Stimulated activated CD8-positive, alpha-beta memory T cell treated with anti-CD3 and anti-CD28 coated beads, Interleukin-15, amount 100 ng/mL, for 4 hours (primary cell): ENCODE measurements around the gene HOMER1.

Source experiments
- DNase-seq, 2 donors: peaks; one replicate each; pipeline ENCODE4 v3.0.0-alpha.2; 2020; ENCODE audit warnings: low read depth in 2 of 2

HOMER1 gene

GRCh38 chr5:79513704-79514390, at the start of gene HOMER1:
Gene HOMER1 (minus strand): TSS chr5:79514134. CDS start chr5:79512774, 1,360 bp downstream.
- DNase-seq: peak; percentile 51 to 74

DNA sequence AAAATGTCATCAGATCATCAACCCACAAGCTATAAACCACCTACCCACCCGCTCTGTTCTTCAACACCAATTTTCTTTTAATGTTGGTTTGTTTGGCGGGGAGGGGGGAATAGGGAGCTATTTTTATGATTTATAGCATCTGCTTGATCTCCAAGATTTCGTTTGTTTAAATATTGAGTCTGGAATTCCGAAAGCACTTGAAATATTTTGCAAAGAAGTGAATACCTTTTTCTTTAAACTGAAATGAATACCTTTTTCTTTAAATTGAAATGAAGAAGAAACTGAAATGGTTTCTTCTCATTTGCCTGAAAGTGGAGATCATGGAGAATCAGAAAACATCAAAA, 49.3 kb upstream of the HOMER1 start:
- DNase-seq: no peak

DNA sequence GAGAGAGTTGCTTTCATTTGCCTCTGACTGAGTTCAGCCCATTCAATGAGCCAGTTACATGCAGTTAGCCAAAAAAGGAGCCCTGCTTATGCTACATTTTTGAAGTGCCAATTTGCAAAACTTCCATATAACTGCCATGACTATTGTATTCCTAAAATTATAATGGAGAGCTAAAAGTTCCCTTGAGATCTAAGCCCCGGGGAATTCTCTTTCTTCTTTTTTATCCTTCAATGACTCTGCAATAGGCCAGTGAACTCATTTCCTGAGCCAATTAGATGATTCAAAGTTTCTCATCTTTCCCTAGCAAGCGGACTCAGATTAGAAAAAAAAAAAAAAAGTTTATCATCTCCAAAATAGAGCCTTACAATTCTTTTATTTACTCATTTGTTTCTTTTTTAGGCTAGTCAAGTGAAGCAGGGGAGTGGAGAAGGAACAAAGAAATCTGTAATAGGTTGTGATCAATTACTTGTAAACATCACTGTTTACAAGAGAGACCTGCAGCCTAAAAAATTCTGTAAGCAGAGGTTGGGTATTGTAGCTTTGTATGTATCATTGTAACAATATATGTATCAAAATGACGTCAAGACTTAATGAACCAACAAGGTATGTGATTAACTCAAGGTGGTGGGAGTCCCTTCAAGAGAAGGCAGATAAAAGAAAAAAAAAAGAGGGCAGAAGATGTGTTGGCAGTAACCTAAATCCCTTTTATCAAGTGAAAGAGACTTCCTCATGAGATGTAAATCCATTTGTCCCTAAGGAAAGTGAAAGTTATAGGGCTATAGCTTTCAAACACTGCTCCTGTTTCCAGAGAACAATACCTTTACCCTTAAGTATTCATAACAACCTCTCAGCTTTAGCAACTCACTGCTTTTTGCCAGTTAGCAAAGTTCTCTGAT, 48.7 kb upstream of the HOMER1 start:
- DNase-seq: no peak

- DNase-seq: no peak
These were observed 47.6 kb upstream of the HOMER1 start for GRCh38 chr5:79561525-79561893.

DNA sequence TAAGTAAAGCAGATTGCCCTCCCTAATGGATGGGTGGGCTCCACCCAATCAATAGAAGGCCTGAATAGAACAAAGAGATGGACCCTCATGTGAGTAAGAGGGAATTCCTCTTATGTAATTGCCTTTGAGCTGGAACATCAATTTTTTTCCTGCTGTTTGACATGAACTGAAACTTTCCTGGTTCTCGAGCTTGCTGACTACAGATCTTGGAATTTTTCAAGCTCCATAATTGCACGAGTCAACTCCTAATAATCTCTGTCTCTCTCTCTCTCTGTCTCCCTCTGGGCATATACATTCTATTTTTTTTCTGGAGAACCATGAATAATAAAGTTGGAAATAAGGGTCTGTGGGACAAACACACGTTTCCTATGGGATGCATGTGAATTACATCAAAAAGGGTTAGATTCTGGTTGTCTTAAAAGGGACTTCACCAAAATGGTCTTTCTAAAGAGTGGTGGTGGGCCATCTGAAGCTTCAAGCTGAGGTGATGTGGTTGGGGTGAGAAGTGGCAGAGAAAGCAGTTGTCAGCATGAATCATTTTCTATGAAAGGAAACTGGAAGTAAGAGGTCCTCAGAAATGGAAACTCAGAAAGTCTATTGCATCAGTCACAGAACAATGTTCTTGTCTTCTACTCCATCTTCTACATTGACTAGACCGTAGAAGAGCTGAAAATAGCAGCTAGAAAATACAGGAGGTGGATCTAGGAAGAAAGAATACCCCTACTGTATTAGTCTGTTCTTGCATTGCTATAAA, 47.0 kb upstream of the HOMER1 start:
- no peak for DNase-seq

GRCh38 chr5:79555418-79555817, 41.5 kb upstream of the HOMER1 start:
- no peak for DNase-seq

- DNase-seq: no peak
These were observed 39.0 kb upstream of the HOMER1 start for GRCh38 chr5:79552984-79553383.

- DNase-seq: no peak
These were observed 34.0 kb upstream of the HOMER1 start for GRCh38 chr5:79547982-79548381.

- DNase-seq: no peak
These were observed 33.5 kb upstream of the HOMER1 start for GRCh38 chr5:79547429-79547822.

- DNase-seq: no peak
These were observed 33.0 kb upstream of the HOMER1 start for GRCh38 chr5:79546782-79547428.

- DNase-seq: no peak
These were observed 30.2 kb upstream of the HOMER1 start for GRCh38 chr5:79544131-79544530.

DNA sequence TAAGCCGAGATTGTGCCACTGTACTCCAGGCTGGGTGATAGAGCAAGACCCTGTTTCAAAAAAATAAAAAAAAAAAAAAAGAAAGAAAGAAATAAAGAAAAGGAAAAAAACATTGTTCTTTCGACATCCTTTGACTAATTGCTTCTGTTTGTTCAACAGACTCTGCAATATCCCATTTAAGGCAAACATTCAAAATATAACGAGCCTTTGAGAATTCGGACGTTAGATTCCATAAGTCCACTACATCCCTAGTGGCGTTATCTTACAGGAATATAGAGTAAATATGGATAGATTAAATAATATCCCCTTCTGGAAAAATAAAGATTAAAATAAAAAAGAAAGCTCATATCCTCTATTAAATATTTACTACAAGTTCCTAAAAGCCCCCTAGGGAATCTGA, 27.0 kb upstream of the HOMER1 start:
- no peak for DNase-seq

DNA sequence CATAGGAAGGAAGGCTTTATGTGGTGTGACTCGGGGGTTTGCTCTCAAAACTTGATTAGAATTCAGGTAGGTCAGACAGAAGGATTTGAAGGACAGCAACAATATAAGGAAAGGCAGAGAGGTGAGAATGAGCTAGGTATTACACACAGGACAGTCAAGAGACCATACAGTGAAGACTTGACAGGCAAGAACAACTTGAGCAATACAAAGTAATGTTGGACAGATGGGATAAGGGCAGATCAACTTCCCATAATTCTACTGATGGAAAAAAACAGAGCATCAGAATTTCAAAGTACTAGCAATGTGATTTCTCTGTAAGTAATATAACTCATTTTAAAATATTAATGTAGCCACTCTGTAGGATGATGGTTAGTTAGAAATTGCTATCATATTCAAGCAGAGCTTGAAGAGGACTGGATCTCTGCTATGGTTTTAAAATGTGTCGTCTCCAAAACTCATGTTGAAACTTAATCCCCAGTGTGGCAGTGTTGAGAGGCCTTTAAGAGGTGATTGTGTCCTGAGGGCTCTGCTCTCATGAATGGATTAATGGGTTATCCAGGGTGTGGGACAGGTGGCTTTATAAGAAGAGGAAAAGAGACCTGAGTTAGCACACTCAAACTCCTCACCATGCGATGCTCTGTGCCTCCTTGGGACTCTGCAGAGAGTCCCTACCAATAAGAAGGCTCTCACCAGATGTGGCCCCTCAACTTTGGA, 22.4 kb upstream of the HOMER1 start:
- no peak for DNase-seq

DNA sequence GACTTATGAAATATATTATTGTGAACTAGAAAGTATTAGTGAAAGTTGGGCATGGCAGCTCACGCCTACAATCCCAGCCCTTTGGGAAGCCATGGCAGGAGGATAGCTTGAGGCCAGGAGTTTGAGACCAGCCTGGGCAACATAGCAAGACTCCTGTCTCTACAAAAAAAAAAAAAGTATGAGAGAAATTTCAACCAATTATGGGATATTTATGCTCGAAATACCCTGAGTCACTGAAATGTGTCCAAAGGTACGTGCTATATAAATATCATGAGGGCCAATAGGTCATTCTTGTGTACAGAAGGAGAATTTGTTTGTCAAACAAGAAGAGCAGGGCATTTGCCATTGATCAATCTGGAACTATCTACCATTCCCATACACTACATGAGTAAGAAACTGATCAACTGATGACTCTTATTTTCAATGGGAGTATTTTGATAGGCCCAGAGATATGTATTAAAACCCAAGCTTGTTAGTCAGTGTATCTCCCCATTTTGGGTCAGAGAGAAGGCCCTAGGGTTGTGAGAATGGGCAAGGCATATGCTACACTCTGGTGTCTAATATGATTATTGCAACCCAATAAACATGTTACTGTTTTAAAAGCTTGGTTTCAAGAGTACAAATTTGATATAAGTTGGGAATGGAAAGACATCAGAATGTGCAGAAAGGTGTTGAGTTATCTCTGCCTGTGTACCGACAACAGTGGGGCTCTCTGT, 21.7 kb upstream of the HOMER1 start:
- DNase-seq: no peak

- DNase-seq: no peak
These were observed 15.2 kb upstream of the HOMER1 start for GRCh38 chr5:79529110-79529509.

DNA sequence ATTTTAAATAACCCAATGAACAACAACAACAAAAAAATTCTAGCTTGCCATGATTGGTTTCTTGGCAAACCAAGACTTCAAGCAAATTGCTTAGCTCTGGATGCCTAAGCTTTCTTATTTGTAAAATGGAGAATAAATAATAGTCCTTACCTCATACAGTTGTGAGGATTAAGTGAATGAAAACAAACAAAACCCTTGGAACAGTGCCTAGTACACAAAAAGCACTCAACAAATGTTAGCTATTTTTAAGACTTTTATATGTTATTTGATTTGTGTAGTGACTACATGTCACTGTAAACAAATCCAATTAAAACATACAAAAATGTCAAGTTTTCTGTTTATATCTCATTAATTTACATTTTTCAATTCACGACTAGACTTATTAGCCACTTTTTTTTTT, 13.5 kb upstream of the HOMER1 start:
- no peak for DNase-seq

GRCh38 chr5:79526928-79527327, 13.0 kb upstream of the HOMER1 start:
- no peak for DNase-seq

DNA sequence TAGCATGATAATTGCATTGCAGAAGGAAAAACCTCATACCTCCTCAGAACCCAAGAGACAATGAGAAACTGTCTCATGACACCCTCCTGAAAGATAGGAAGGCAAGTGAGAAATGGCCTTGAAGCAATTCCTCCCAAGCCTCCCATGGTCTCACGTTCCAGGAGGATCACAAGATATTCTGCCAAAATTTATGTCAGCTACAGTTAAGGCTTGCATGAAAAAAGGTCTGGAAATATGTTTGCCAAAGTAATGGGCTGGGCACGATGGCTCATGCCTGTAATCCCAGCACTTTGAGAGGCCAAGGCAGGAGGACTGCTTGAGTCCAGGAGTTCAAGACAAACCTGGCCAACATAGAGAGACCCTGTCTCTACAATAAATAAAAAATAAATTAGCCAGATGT, 12.6 kb upstream of the HOMER1 start:
- no peak for DNase-seq

- DNase-seq: no peak
These were observed 7.2 kb upstream of the HOMER1 start for GRCh38 chr5:79521156-79521555.

DNA sequence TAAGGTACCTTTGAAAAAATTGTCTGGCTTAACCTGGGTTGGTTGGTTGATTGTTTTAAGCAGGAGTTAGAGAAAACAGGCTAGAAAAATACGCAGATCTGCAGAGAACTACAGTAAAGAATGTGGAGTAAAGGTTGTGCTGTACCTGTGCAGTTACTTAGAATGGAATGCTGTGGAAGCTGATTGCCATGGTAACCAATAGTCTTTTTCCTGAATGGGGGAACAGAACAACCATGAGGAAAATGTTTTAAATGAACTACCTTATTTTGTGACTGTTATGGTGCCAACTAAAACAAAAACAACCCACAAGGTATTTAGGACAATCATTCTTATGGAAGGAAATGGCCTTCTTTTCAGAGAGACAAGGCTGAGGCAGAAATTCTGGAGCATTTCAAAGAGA, 4.8 kb upstream of the HOMER1 start:
- DNase-seq: no peak

GRCh38 chr5:79517601-79518000, 3.7 kb upstream of the HOMER1 start:
- no peak for DNase-seq
